ENCODE data around the gene PCSK7. TPM values are rescaled to one million over a fixed set of nuclear protein-coding genes. Genes with fewer than 3 reads are reported as not detected.
A peak's percentile ranks its signal among the peaks of the same experiment; 100 is the strongest.

PCSK7 gene
- total RNA-seq, 4 donors from 2014 or later, result 37.6 to 83.2 (median 56.0) TPM

GRCh38 chr11:117219995-117220394, 11.9 kb downstream of the PCSK7 start:
- intact Hi-C loops (cut with DNase I; ENCODE audit: low total_unique reads), result loop anchor here (5.0 kb wide), 1 partner anchor 1967 kb away; the partner anchor contains the start of gene NHERF4
- TF ChIP-seq CTCF (IDR thresholded peaks at IDR 0.05), result no peak
- no peak overlapping the region for H3K4me3 ChIP-seq (ENCODE audit: low read depth, poor library complexity, severe bottlenecking)
- DNase-seq (ENCODE audit: low spot score in 2 of 2), result no peak
- WGBS, 2 donors, result 91 to 94% methylated on average over 4 of the region's 4 CpGs

GRCh38 chr11:117219455-117219854, 12.4 kb downstream of the PCSK7 start:
- TF ChIP-seq POLR2A (IDR thresholded peaks at IDR 0.05) (no peak), CTCF (IDR thresholded peaks at IDR 0.05) (no peak)
- no peak for DNase-seq (ENCODE audit: low spot score in 2 of 2)
- H3K4me3 ChIP-seq (ENCODE audit: low read depth, poor library complexity, severe bottlenecking), result no peak overlapping the region
- intact Hi-C loops (cut with DNase I; ENCODE audit: low total_unique reads), result loop anchor here (5.0 kb wide), 1 partner anchor 1968 kb away; the partner anchor contains the start of gene NHERF4
- 86 to 93% methylated on average over 8 of the region's 8 CpGs for WGBS, 2 donors

GRCh38 chr11:117219001-117219400, 12.9 kb downstream of the PCSK7 start:
- TF ChIP-seq POLR2A (IDR thresholded peaks at IDR 0.05) (no peak), CTCF (IDR thresholded peaks at IDR 0.05) (no peak)
- WGBS, 2 donors, result 89 to 91% methylated on average over 6 to 9 of the region's 9 CpGs
- H3K4me3 ChIP-seq (ENCODE audit: low read depth, poor library complexity, severe bottlenecking), result no peak overlapping the region
- intact Hi-C loops (cut with DNase I; ENCODE audit: low total_unique reads), result loop anchor here (5.0 kb wide), 1 partner anchor 1968 kb away; the partner anchor contains the start of gene NHERF4
- DNase-seq (ENCODE audit: low spot score in 2 of 2), result no peak

- 70 to 71% methylated on average over 15 of the region's 15 CpGs for WGBS, 2 donors
- TF ChIP-seq CTCF (IDR thresholded peaks at IDR 0.05) (no peak), POLR2A (IDR thresholded peaks at IDR 0.05) (no peak)
- no peak overlapping the region for H3K4me3 ChIP-seq (ENCODE audit: low read depth, poor library complexity, severe bottlenecking)
- intact Hi-C loops (cut with DNase I; ENCODE audit: low total_unique reads), result loop anchor here (5.0 kb wide), 1 partner anchor 1969 kb away; the partner anchor contains the start of gene NHERF4
- DNase-seq (ENCODE audit: low spot score in 2 of 2), result peak in 1 of 2 donors; percentile 84
Observed at GRCh38 chr11:117218133-117218915, 13.5 kb downstream of the PCSK7 start.

- H3K4me3 ChIP-seq (ENCODE audit: low read depth, poor library complexity, severe bottlenecking), result no peak overlapping the region
- TF ChIP-seq POLR2A (IDR thresholded peaks at IDR 0.05), result no peak
- TF ChIP-seq CTCF (IDR thresholded peaks at IDR 0.05), result no peak
- DNase-seq (ENCODE audit: low spot score in 2 of 2), result no peak
- intact Hi-C loops (cut with DNase I; ENCODE audit: low total_unique reads), result loop anchor here (5.0 kb wide), 1 partner anchor 1970 kb away; the partner anchor contains the start of gene NHERF4
- 75 to 78% methylated on average over 11 of the region's 11 CpGs for WGBS, 2 donors
Observed at GRCh38 chr11:117217141-117218084, 14.5 kb downstream of the PCSK7 start.

All from lower leg skin (tissue), 4 donors.